MV-4-11 (cell line): ENCODE measurements around the gene GPR108.

Source experiments
- DNase-seq: peaks from one replicate; lab custom pipeline; 2025; lab: John Stamatoyannopoulos, UW

Gene GPR108

DNA sequence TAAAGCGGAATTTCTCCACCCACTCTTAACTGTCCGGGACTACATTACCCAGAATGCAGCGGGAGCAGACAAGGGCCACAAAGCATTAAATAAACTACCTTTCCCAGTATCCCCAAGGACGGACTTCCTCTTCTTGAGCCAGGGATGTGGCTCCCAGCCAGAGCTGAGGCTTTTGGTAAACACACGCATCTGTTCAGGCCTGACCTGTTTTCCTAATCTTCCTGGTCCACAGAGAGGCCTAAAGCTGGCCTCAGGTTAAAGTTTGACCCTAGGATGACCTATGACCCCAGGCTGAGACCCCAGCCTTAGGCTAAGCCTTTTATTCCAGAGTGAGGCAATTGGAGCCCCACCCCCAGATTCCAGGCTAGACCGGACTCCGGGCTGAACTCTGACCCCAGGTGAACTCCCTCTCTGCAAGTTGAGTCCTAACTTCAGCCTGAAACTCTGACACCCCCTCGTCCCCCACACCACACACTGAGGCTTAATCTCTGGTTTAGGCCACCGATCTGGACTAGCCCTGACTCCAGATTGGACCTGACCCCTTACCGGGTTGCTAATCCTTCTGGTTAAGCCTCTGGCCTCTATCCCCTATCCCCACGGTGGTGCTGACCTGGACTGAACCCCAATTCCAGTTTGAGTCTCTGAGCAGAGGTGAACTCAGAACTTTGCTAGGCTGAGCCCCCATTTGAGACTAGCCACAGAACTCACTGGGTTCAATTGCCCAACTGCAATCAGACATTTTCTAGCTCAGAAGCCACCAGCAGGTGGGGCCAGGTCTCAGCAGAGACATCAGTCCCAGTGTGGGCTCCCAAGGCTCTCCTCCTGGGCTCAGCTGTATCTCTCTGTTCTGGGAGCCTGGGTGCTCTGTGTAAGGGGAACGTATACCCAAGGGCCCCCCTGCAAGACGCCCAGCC is 750 bp upstream of the GPR108 start:
- DNase-seq, result peak; percentile 93

GRCh38 chr19:6736917-6737283 is 480 bp downstream of the GPR108 start:
- DNase-seq, result no peak

DNA sequence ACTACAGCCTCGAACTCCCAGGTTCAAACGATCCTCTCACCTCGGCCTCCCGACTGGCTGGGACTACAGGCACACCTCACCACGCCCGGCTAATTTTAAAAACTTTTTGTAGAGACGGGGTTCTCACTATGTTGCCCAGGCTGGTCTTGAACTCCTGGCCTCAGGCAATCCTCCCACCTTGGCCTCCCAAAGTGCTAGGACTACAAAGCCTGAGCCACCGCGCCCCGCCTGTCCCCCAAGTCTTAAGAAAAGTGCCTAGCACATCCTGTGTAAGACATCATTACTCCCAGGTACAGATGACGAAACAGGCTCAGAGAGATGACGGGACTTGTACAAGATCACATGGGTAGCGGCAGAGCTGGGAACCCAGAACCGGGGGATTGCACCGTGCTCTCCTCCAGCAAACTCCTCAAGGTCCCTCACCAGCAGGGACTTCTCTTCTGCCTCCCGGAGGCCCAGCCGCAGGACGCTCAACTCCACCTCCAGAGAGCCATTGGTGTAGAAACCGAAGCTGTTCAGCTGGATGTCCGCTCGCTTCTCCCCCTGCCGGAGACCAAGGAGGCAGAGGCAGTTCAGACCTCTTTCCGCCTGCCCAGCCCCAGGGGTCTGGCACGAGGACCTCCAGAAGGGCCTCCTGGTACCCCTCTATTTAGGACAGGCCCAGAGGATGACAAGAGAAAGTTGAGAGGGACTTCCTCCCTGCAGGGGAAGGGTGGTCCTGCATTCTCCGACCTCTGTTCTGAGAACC is 1.0 kb downstream of the GPR108 start:
- peak; percentile 91 for DNase-seq

DNA sequence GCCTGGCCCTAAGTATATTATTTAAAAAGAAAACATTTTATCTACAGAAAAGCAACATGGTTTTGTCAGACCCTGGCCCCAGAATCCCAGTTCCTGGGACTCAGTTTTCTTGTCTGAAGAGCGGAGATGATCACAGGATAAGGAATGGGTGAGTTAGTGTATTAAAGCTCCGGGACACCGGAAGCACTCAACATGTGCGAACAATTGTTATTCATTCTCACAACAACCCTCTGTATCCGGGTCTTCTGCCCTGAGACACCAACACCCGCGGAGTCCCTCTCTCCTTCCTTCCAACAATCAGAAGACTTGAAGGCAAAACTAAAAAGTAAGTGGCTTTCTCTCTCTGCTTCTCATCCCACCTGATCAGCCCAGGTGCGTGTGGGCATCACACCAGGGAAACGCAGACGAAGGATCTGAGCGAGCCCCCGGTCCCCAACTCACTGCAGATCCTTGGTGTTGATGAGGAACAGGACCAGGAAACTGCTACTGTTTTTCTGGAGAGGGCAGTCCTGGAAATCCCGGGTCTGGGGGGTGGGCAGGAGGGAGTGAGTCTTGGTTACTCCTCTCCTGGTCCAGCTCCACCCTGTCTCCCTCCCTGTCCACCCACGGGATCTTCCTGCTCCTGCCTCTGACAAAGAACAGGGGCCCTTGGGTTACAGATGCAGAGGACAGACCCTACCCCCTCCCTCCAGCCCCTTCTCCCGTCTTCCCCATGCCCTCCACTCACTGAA is 2.0 kb downstream of the GPR108 start:
- no peak for DNase-seq

DNA sequence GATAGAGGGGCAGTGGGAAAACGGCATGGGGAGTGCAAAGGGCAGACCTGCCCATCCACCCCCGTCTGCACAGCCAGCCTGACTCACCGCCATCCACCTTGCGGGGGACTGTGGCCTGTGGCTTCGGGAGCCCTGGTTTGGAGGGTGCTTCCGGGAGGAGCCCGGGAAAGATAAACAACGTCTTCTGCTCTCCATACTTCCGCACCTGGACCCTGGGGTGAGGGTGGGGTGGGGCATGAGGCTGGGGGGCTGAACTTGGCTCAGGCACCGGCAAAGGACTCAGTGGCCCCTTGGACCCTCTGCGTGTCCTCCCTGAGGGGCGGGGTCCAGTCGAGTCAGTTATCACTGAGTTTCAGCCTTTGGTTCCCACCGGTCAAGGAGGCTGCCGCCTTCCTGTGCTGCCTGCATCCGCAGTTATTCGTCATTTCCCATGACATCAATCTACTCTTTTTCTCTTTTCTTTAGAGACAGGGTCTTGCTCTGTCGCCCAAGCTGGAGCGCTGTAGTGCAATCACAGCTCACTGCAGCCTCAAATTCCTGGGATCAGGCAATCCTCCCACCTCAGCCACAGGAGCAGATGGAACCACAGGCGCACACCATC is 3.2 kb downstream of the GPR108 start:
- no peak for DNase-seq

- no peak for DNase-seq
Measured at GRCh38 chr19:6733338-6734095, 3.9 kb downstream of the GPR108 start.

DNA sequence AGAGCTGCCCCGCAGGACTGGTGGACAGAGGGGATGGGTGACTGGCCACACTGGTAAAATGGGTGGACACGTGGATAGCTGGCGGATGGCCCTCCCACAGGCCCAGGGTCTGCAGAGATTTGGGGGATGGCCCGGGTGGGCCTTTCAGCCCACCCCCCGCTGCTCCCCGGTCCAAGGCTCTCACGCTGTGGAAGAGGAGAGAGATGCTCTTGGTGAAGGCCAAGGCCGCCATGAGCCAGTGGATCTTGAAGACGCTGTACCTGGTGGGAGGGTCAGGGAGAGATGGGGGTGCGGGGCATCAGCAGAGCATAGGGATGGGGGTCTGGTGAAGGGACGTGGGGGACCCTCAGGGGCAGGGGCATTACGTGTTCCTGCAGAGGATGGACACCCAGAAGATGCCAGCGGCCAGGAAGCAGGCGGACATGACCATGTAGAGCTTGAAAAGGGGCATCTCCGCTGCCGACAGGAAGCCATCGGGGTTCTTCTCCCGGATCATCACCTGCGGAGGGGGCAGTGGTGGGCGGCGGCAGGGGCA is 4.5 kb downstream of the GPR108 start:
- no peak for DNase-seq

DNA sequence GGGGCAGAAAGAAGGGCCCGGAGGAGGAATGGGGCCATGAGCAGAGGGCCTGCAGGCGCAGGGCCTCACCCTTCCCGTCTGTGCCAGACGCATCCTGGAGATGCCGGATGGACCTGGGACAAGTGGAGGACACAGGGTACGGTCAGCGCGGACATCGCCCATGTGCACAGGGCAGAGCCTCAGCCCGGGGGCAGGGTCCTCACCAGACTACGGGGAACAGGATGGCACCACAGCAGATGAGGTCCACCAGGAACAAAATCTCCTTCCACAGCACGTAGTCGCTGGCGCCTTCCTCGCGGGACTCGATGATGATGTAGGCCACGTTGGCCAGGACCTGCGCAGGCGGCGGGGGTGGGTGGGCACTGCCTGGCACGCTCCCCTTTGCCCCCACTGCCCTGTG is 5.6 kb downstream of the GPR108 start:
- DNase-seq, result no peak

DNA sequence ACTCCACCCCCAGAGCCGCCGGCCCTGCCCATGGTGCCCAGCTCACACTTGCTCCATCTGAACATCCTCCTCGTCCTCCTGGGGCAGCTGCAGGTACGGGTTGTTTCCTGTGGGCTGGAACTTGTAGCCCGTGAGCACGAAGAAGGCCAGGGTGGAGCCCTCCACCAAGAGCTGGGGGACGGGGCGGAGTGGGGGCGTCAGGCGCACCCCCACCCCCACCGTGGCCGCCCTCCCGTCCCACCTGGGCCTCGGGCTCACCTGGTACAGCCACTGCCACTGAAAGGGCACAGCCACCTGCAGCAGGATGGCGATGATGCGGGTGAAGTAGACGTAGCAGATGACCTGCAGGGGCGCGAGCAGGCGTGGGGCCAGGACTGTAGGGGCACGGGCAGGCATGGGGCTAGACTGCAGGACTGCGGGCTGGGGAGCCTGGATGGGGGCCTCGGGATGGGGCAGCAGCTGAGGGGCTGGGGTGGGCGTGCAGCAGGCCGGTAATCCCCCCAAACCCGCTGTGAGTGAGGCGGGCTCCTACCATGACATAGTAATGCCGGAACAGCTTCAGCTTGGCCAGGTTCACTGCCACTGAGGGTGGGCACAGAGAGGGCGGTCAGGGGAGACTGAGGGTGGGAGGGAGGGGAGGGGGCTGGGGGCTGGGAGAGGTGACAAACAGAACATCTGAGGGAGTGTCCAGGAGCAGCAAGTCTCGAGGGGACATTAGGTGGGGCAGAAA is 6.3 kb downstream of the GPR108 start:
- DNase-seq, result no peak

DNA sequence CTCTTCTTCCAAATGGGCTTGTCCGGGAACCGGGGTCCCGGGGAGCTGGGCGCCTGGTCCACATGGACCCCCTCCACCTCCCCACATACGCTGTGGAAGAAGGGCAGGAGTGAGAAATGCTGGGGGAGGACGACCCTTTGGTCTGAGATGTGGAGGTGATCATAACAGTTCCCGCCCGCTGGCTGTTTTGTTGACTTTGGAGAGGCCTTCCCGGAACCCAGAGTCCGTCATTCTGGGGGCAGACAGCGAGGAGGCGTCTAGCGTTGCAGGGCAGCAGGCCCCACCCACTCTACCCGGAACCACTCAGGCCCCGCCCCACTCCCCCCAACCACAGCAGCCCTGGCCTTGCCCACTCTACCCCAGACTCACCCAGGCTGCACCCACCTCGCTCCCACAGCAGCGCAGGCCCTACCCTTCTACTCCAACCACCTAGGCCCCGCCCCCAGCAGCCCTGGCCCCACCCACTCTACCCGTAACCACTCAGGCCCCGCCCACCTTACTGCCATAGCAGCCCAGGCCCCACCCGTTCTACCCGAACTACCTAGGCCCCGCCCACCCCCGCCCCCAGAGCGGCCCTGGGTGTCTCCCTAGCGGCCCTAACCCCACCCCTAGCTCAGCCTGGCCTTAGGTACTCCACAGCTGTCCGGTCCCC is 7.1 kb downstream of the GPR108 start:
- DNase-seq, result peak; percentile 42

DNA sequence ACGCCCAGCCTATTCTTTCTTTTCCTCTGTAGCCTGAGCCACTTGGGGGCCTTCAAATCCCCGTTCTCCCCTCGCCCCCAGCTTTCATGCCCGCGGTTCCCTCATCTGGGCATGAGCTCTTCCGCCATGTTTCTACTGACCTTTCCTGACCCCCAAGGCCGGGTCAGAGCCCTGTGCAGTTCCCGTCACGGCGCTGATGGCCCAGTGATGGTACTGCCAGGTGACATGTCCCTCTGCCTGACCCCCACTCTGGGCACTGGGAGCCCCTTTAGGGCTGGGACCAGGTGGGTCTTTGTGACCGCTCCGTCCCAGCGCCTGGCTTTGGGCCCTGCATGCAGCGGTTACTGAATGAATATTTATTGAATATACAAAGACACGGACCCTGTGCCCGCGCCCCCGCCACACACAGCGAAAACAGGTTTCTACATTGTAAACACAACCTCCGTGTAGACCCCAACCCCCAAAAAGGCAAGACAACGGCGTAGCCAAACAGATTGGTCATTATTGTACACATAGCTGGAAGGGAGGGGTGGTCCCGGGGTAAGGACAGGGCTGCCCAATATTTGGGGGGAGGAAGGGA is 7.7 kb downstream of the GPR108 start:
- no peak for DNase-seq

DNA sequence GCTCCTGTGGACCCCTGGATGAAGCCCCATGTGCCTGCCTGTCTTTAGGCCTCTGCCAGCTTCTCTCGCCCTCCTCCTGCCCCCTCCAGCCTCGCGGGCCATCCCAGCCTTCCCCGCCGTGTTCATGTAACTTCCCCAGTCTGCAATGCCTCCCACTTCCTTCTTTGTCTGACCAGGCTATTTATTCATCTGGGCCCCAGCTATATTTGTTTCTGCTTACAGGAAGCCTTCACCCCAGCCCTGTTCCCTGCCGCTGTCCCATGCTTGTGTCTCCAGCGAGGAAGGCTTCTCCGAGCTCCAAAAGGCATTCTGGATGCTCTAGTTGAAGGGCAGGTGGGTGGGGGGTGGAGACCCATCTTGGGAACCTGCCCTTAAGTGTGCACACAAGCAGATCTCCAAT is 9.0 kb downstream of the GPR108 start:
- DNase-seq, result peak; percentile 91

DNA sequence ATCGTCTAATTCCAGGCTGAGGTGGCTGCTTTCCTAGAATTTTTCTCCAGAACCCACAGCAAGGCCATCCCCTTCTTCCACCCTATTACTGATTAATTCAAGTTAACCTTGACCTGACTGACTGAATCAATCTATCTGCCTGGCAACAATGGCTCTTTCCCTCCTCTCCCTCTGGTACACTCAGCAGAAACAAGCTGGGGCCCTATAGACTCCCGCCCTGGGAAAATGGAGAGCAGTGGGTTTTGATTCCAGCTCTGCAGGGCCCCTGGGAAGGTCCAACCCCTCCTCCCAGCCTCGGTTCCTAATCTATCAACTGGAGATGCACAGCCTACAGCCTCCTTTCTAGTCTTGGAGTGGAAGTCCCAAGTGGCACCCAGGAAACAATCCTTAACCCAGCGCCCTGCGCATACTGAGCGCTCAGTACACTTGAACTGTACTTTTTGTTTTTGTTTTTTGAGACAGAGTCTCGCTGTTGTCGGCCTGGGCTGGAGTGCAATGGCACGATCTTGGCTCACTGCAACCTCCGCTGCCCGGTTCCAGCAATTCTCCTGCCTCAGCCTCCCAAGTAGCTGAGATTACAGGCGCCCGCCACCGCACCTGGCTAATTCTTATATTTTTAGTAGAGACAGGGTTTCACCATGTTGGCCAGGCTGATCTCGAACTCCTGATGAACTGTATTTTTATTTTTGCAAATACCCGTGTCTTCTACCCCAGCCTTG is 11.7 kb downstream of the GPR108 start:
- no peak for DNase-seq

DNA sequence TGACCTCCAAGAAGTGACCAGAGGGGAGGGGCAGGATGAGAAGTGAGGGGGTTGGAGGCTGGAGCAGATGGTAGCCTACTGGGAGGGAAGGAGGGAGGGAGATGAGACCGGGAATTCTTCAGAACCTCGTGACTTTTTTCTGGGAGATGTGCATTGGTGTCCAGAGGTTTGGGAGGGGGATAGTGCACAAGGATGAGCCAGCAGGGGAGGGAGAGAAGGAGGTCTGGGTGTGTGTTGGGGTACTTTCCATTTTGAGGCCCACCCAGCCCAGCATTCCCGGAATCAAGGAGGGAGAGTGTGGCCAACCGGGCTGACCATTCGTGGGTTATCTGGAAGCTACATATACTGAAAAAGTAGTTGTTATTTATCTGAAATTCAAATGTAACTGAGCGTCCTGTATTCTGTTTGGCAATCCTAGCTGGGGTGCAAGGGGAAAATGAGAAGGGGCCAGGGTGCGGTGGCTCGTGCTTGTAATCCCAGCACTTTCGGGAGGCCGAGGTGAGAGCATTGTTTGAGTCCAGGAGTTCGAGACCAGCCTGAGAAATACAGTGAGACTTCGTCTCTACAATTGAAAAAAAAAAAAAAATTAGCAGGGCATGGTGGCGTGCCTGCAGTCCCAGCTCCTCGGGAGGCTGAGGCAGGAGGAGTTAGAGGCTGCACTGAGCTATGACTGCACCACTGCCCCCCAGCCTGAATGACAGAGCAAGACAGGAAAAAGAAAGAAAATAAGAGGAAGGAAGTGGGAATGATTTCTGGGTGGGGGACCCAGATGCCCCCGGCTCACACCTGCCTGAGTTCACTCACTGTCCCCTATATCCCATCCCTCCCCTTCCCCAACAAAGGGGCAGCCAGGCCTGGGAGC is 12.5 kb downstream of the GPR108 start:
- no peak for DNase-seq

DNA sequence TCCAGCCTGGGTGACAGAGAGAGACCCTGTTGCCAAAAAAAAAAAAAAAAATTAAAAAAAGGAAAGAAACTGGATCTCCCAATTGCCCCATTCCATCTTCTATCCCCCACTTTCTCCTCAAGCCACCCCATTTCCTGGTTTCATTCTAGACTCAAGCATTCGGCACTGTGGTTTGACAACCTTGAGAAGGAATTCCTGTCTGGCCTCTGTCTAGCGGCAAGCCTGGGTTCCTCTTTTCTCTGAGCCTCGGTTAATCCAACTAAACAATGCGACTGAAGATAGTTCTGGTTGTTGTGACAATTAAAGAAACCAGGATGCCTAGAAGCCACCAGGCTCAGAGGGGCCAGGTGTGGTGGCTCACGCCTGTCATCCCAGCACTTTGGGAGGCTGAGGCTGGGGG is 13.6 kb downstream of the GPR108 start:
- DNase-seq, result peak; percentile 90

GRCh38 chr19:6723108-6723618 is 14.2 kb downstream of the GPR108 start:
- no peak for DNase-seq

DNA sequence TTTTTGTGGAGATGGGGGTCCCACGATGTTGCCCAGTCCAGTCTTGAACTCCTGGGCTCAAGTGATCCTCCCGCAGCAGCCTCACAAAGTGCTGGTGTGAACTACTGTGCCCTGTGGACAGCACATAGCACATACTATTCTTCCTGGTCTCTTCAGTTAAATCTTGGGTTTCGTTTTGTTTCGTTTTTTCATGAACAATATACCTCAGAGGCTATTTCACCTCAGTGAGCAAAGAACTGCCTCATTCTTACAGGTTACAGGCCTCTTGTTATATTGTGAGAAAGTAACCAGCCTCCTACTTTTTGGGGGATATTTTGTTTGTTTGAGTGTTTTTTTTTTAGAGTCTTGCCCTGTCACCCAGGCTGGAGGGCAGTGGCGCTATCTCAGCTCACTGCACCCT is 15.6 kb downstream of the GPR108 start:
- DNase-seq, result no peak

DNA sequence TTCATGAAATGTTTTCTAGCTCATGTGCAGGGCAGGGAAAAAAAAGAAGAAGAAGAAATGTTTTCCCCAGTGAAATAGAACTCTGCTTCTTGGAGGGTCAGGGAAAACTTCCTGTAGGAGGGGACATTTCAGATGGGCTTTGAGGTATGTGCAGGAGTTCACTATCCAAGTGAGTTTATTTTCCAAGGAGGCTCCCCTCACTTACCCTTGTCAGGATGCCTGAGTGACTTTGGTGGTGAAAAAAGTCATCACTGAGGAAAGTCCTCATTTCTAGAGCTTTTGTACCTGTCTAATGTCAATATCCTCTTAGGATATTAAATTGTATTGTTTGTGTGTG is 16.3 kb downstream of the GPR108 start:
- no peak for DNase-seq
